ENCODE data around the gene NTPCR.
A peak's percentile ranks its signal among the peaks of the same experiment; 100 is the strongest.

NTPCR gene

DNA sequence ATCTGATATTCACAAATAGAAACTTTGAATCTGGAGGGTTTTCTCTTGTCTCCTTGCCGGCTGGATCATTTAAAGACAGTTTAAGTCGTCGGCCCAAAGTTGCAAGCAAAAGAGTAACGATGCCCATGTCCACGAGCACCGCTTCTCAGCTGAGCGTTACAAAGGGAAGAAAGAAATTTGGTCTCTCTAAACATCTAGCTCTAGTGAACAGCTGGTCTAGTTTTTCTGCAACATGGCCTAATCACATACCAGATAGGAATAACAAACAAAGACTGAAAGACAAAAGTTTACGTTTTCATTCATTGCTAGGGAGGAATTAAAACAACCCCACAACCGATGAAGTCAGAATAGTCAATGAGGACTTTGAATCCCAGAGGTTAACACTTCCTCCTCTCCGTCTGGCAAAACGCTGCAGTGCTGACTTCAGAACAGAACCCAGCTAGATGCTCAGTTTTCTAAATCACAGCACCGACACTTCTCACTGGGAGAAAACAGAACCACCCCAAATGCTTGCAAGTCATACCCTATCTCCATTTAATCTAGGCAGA is 69.4 kb downstream of the NTPCR start:
- no peak for DNase-seq

DNA sequence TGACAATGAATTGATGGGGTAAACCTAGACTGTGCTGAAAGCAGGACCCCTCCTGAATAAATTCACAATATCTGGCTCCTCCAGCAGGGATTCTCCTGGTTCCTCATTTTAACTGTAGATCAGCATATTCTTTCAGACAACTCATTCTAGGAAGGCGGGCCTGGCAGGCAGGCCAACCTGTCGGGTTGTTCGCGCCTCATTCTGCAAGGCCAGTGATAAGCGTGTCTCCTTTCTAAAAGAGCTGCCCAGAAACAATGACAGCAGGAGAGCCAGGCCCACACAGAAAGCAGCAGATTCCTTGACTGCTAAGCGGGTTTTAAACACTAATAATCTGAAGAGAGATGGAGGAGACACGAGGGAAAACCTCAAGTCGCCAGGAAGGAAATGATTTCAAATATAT is 70.0 kb downstream of the NTPCR start:
- peak; percentile 11 for DNase-seq

DNA sequence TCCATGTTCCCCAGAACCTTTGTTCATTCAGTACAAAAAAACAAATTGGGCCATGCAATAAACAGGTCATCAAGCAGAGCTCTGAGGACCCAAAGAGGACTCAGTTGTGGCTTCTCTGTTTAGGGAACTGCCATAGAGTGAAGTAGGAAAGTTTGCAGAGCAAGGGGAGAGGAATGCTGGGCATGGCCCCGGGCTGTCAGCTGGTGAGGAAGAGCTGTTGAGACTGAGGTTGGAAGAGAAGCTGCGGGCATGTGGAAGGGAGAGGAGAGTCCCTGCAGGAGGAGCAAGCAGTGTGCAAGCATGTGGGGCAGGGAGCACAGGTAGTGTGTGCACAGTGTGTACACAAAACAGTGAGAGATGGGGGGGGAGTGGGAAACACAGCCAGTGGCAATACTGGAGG is 71.8 kb downstream of the NTPCR start:
- no peak for DNase-seq

DNA sequence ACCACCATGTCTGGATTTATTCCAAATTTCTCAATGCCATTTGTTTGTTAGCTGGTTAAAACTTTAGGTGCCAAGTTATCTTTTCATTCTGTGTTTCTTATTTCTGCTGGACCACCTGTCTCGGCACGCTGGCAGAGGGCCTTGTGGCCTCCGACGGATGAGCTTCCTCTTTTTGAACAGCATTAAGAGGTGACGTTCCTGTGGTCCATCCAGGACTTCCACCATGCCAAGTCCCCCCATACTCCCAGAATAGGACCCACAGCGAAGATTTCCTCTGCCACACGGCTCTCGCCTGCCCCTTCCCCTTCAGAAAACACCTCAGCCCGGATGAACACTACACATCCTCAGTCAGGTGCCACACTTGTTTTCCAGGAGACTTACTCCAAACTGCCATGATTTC is 73.8 kb downstream of the NTPCR start:
- no peak for DNase-seq

DNA sequence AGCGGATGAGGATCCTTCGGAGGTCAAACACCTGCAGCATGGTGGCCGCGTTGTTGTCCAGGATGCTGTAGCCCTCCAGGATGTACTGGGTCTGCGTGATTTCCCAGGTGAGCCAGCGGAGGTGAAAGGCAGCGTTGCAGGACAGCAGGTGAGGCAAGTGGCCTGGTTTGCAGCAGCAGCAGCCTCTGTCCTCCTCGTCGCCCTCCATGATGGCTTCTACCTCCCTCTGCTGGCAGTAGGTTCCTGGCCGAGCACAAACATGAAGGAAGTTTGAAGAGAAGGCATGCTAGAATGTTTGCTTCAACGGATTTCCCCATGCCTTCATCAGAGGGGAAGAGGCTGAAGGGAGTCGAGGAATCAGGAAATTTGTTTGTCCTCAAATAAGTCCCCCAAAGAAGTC is 74.7 kb downstream of the NTPCR start:
- peak; percentile 4 for DNase-seq

DNA sequence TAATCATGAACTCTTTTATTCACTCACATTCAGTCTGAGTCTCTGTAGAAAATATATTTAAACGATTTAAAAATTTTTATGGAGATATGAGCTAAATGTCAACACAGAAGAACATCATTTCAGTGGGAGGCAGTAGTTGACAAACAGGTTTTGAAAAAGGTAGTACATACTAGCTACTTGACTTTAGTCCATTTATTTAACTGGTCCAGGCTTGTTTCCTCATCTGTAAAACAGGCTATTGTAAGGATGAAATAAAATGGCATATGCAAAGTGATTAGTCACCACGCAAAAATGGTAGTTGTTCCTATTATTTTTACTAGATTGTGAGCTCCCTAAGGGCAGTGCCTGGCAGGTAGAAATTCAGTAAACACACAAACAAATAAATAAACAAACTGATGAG is 75.2 kb downstream of the NTPCR start:
- DNase-seq, result no peak

DNA sequence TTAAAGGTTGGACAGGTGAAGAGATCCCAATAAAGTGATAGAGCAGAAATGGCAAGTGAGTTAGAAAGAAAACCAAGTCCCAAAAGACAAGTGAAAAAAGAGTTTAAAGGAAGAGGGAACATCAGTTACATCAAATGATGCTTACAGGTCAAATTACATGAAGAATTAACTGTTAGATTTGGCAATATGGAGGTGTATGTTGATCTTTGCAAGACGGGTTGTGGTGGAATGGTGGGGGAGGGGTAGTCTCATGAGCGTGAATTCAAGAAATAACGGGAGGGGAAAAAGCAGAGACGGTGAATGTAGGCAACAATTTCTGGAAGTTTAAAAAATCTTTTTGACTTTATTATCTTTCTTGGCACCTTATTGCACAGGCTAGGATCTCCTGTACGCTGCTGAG is 76.6 kb downstream of the NTPCR start:
- no peak for DNase-seq

DNA sequence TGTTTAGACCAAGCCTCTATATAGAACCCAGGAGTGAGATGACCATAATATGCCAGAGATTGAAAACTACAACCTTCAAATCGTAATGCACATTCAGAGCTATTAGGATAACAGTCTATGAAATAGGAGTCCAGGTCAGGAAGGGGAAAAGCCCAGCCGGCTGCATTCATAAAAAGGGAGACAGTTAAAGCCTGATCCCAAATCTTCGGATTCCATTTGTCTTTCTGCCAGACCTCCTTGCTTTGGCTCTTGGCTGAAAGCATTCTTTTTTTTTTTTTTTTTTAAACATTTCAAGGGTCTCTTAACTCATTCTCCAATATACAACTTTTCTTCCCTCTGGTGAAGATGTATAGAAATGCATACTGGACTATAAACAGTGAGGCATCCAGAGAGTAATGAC is 81.1 kb downstream of the NTPCR start:
- DNase-seq, result no peak

DNA sequence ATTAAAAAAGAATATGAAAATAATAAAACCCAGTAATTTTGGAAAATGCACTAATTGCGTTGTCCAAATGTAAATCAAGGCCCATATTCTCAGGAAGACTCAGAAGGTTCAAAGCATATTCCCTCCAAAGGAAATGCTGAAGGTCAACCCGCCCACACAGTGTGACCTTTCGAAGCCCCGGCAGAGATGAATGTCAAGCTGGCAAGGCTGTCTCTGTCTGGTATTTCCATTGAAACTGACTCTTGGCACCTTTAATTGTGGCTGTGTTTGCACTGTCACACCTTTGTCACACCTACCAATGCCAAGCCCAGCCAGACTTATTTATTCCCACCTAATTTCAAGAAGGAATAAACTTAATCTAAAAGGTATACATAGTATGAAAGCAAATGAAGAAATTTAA is 82.5 kb downstream of the NTPCR start:
- DNase-seq, result no peak

DNA sequence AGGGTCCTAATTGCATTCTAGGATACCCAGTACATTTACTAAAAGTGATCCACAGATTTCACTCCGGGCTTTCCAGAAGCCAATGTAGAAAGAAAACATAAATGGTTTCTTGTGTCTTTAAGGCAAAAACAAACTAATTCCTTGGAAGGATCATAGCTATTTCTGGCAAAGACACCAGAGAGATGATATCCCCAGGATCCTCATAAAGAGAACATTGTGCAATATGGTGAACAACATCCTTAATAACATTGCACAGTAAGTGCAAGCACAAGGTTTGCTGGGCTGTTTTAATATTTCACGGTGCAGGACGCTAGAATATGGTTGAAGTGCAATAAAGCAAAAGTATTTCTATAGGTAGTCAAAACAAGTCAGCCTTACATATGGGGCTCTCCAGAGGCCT is 83.0 kb downstream of the NTPCR start:
- no peak for DNase-seq

All from GDM1 (cell line).